Parathyroid adenoma (tissue), 2 donors: ENCODE measurements around the gene SLC2A10.

Source experiments
- H2AFZ ChIP-seq: fragments of 300-600 bp; sonication (generic); one replicate; pipeline ENCODE4 v1.7.0; 2017; ENCODE audit warnings: antibody characterized with exemption, mild to moderate bottlenecking
- H3K27ac ChIP-seq: fragments of 300-600 bp; sonication (generic); one replicate; pipeline ENCODE4 v1.7.0; 2017
- H3K27me3 ChIP-seq: fragments of 300-600 bp; sonication (generic); one replicate; pipeline ENCODE4 v1.7.0; 2017; ENCODE audit warnings: low read length; ENCODE audit not compliant: control insufficient read depth, insufficient read depth
- H3K36me3 ChIP-seq: fragments of 300-600 bp; sonication (generic); one replicate; pipeline ENCODE4 v1.7.0; 2017; ENCODE audit warnings: low read length; ENCODE audit not compliant: control insufficient read depth, insufficient read depth
- H3K4me1 ChIP-seq: fragments of 300-600 bp; sonication (generic); one replicate; pipeline ENCODE4 v1.7.0; 2017; ENCODE audit warnings: control low read depth
- H3K4me2 ChIP-seq: fragments of 300-600 bp; sonication (generic); one replicate; pipeline ENCODE4 v1.7.0; 2017; ENCODE audit warnings: low read length
- H3K4me3 ChIP-seq: fragments of 300-600 bp; sonication (generic); one replicate; pipeline ENCODE4 v1.7.0; 2017; ENCODE audit warnings: low read depth, low read length
- H3K79me2 ChIP-seq: fragments of 300-600 bp; sonication (generic); one replicate; pipeline ENCODE4 v1.7.0; 2017; ENCODE audit warnings: control low read depth
- H3K9ac ChIP-seq: fragments of 300-600 bp; sonication (generic); one replicate; pipeline ENCODE4 v1.7.0; 2017; ENCODE audit warnings: mild to moderate bottlenecking
- H3K9me3 ChIP-seq: fragments of 300-600 bp; sonication (generic); one replicate; pipeline ENCODE4 v1.7.0; 2017; ENCODE audit warnings: low read length; ENCODE audit not compliant: control insufficient read depth
- TF ChIP-seq, protein P1 (sequence below): fragments of 300-600 bp; sonication (generic); IDR thresholded peaks from one replicate; pipeline ENCODE4 v1.7.0; 2017; ENCODE audit warnings: antibody characterized with exemption, mild to moderate bottlenecking
- donor health status: primary hyperparathyroidism.

Gene SLC2A10

GRCh38 chr20:46688151-46689081 is 21.0 kb upstream of the SLC2A10 start:
- peak overlapping the region; percentile 78 for H2AFZ ChIP-seq
- no peaks in the 10 kb centered on the region for H3K36me3 ChIP-seq
- H3K9me3 ChIP-seq, result no peaks in the 10 kb centered on the region
- no peaks in the 10 kb centered on the region for H3K27me3 ChIP-seq
- H3K9ac ChIP-seq, result peak overlapping the region; percentile 61
- peaks cover 30% of the 10 kb centered on the region for H3K79me2 ChIP-seq
- H3K4me2 ChIP-seq, result peak overlapping the region; percentile 90
- TF ChIP-seq, protein P1, sequence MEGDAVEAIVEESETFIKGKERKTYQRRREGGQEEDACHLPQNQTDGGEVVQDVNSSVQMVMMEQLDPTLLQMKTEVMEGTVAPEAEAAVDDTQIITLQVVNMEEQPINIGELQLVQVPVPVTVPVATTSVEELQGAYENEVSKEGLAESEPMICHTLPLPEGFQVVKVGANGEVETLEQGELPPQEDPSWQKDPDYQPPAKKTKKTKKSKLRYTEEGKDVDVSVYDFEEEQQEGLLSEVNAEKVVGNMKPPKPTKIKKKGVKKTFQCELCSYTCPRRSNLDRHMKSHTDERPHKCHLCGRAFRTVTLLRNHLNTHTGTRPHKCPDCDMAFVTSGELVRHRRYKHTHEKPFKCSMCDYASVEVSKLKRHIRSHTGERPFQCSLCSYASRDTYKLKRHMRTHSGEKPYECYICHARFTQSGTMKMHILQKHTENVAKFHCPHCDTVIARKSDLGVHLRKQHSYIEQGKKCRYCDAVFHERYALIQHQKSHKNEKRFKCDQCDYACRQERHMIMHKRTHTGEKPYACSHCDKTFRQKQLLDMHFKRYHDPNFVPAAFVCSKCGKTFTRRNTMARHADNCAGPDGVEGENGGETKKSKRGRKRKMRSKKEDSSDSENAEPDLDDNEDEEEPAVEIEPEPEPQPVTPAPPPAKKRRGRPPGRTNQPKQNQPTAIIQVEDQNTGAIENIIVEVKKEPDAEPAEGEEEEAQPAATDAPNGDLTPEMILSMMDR, result no peak
- H3K4me1 ChIP-seq, result peaks cover 4% of the 10 kb centered on the region
- peak overlapping the region; percentile 86 for H3K4me3 ChIP-seq
- peak overlapping the region; percentile 80 for H3K27ac ChIP-seq

GRCh38 chr20:46689082-46689753 is 20.2 kb upstream of the SLC2A10 start, which contains the start of gene TP53RK:
Gene TP53RK, minus strand, starts transcription at chr20:46689444. Its CDS starts 30 bp downstream, at chr20:46689414.
- peak within 1 kb of the TSS; percentile 93 for H3K4me2 ChIP-seq
- TF ChIP-seq, protein P1, result peak; percentile 31
- peaks cover 4% of the 10 kb centered on the region for H3K4me1 ChIP-seq
- no peaks in the 10 kb centered on the region for H3K36me3 ChIP-seq
- H3K9me3 ChIP-seq, result no peaks in the 10 kb centered on the region
- peaks cover 27% of the 10 kb centered on the region for H3K79me2 ChIP-seq
- peak within 1 kb of the TSS; percentile 87 for H2AFZ ChIP-seq
- peak within 1 kb of the TSS; percentile 80 for H3K27ac ChIP-seq
- H3K27me3 ChIP-seq, result no peaks in the 10 kb centered on the region
- H3K9ac ChIP-seq, result peak within 1 kb of the TSS; percentile 61
- H3K4me3 ChIP-seq, result peak within 1 kb of the TSS; percentile 86

DNA sequence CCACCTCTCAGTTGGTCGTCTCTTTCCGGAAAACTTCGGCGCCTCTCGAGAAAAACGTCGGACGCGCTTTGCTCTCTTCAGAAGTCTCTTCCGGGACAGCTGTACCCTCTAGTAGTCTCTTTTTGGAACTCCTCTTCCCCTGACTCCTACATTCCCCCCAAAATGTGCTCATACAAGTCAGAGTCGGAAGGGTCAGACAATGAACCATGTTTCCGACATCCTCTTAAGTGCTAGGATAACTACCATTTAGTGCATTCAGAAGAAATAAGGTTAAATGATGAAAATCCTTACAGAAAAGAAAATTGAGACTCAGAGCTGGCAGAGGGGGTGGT is 19.7 kb upstream of the SLC2A10 start:
- no peaks in the 10 kb centered on the region for H3K36me3 ChIP-seq
- H3K4me2 ChIP-seq, result peak overlapping the region; percentile 93
- TF ChIP-seq, protein P1, result no peak
- H3K4me3 ChIP-seq, result peak overlapping the region; percentile 86
- H3K9ac ChIP-seq, result no peak overlapping the region
- peaks cover 22% of the 10 kb centered on the region for H3K79me2 ChIP-seq
- H3K27ac ChIP-seq, result peak overlapping the region; percentile 80
- no peaks in the 10 kb centered on the region for H3K9me3 ChIP-seq
- H3K27me3 ChIP-seq, result no peaks in the 10 kb centered on the region
- H3K4me1 ChIP-seq, result peaks cover 4% of the 10 kb centered on the region
- H2AFZ ChIP-seq, result peak overlapping the region; percentile 87

- peaks cover 18% of the 10 kb centered on the region for H3K79me2 ChIP-seq
- H3K9me3 ChIP-seq, result no peaks in the 10 kb centered on the region
- TF ChIP-seq, protein P1, result no peak
- H3K4me1 ChIP-seq, result peaks cover 4% of the 10 kb centered on the region
- H3K4me2 ChIP-seq, result peak overlapping the region; percentile 93
- peak overlapping the region; percentile 87 for H2AFZ ChIP-seq
- H3K36me3 ChIP-seq, result no peaks in the 10 kb centered on the region
- H3K9ac ChIP-seq, result no peak overlapping the region
- H3K27me3 ChIP-seq, result no peaks in the 10 kb centered on the region
- peak overlapping the region; percentile 86 for H3K4me3 ChIP-seq
- peak overlapping the region; percentile 80 for H3K27ac ChIP-seq
Observed at GRCh38 chr20:46690219-46691106, 19.0 kb upstream of the SLC2A10 start.
